ENCODE measurements around the gene DCC. TPM values are rescaled to one million over a fixed set of nuclear protein-coding genes. Genes with fewer than 3 reads are reported as not detected.

The DCC gene
- total RNA-seq, 2 donors from 2014 or later = not detected

- H3K27me3 Mint-ChIP-seq = no peaks in the 10 kb centered on the region
- ATAC-seq = no peak
- no peaks in the 10 kb centered on the region for H3K36me3 Mint-ChIP-seq (ENCODE audit: low read depth)
- H3K27ac Mint-ChIP-seq = no peak overlapping the region
- H3K4me1 Mint-ChIP-seq = no peaks in the 10 kb centered on the region
- H3K9me3 ChIP-seq (ENCODE audit: control insufficient read depth, low read length, poor library complexity, severe bottlenecking) = no peaks in the 10 kb centered on the region
- DNase-seq = no peak
- no peak overlapping the region for H3K4me3 Mint-ChIP-seq
These were observed 398.9 kb downstream of the DCC start for GRCh38 chr18:52738946-52739345.

- no peaks in the 10 kb centered on the region for H3K9me3 ChIP-seq (ENCODE audit: control insufficient read depth, low read length, poor library complexity, severe bottlenecking)
- Mint-ChIP-seq H3K36me3 (ENCODE audit: low read depth) (no peaks in the 10 kb centered on the region), H3K27ac (no peak overlapping the region), H3K4me1 (no peaks in the 10 kb centered on the region), H3K27me3 (no peaks in the 10 kb centered on the region), H3K4me3 (no peak overlapping the region)
- ATAC-seq = no peak
- DNase-seq = no peak
These were observed 407.0 kb downstream of the DCC start for GRCh38 chr18:52746986-52747385.

- no peaks in the 10 kb centered on the region for H3K27me3 Mint-ChIP-seq
- no peak overlapping the region for H3K4me3 Mint-ChIP-seq
- ATAC-seq = no peak
- H3K36me3 Mint-ChIP-seq (ENCODE audit: low read depth) = no peaks in the 10 kb centered on the region
- no peak for DNase-seq
- H3K4me1 Mint-ChIP-seq = no peaks in the 10 kb centered on the region
- no peak overlapping the region for H3K27ac Mint-ChIP-seq
- H3K9me3 ChIP-seq (ENCODE audit: control insufficient read depth, low read length, poor library complexity, severe bottlenecking) = no peaks in the 10 kb centered on the region
These were observed 407.9 kb downstream of the DCC start for GRCh38 chr18:52747869-52748268.

GRCh38 chr18:52748343-52748742 is 408.3 kb downstream of the DCC start:
- H3K27ac Mint-ChIP-seq = no peak overlapping the region

GRCh38 chr18:52749542-52749941 is 409.5 kb downstream of the DCC start:
- H3K36me3 Mint-ChIP-seq (ENCODE audit: low read depth) = no peaks in the 10 kb centered on the region
- ATAC-seq (no peak), DNase-seq (no peak)
- H3K27ac Mint-ChIP-seq = no peak overlapping the region
- H3K4me1 Mint-ChIP-seq = no peaks in the 10 kb centered on the region
- no peak overlapping the region for H3K4me3 Mint-ChIP-seq
- no peaks in the 10 kb centered on the region for H3K9me3 ChIP-seq (ENCODE audit: control insufficient read depth, low read length, poor library complexity, severe bottlenecking)
- H3K27me3 Mint-ChIP-seq = no peaks in the 10 kb centered on the region

More at GRCh38 chr18:52748343-52748742, 408.3 kb downstream of the DCC start:
- Mint-ChIP-seq H3K4me1 (no peaks in the 10 kb centered on the region), H3K4me3 (no peak overlapping the region), H3K27me3 (no peaks in the 10 kb centered on the region), H3K36me3 (ENCODE audit: low read depth) (no peaks in the 10 kb centered on the region)
- no peaks in the 10 kb centered on the region for H3K9me3 ChIP-seq (ENCODE audit: control insufficient read depth, low read length, poor library complexity, severe bottlenecking)
- DNase-seq (no peak), ATAC-seq (no peak)

- H3K36me3 Mint-ChIP-seq (ENCODE audit: low read depth) = no peaks in the 10 kb centered on the region
- no peaks in the 10 kb centered on the region for H3K9me3 ChIP-seq (ENCODE audit: control insufficient read depth, low read length, poor library complexity, severe bottlenecking)
- DNase-seq (no peak), ATAC-seq (no peak)
- no peaks in the 10 kb centered on the region for H3K4me1 Mint-ChIP-seq
- no peak overlapping the region for H3K4me3 Mint-ChIP-seq
- H3K27me3 Mint-ChIP-seq = no peaks in the 10 kb centered on the region
- no peak overlapping the region for H3K27ac Mint-ChIP-seq
These were observed 411.0 kb downstream of the DCC start for GRCh38 chr18:52750995-52751394.

- Mint-ChIP-seq H3K27me3 (no peaks in the 10 kb centered on the region), H3K4me1 (no peaks in the 10 kb centered on the region), H3K4me3 (no peak overlapping the region), H3K27ac (no peak overlapping the region), H3K36me3 (ENCODE audit: low read depth) (no peaks in the 10 kb centered on the region)
- no peak for DNase-seq
- H3K9me3 ChIP-seq (ENCODE audit: control insufficient read depth, low read length, poor library complexity, severe bottlenecking) = no peaks in the 10 kb centered on the region
- no peak for ATAC-seq
These were observed 424.3 kb downstream of the DCC start for GRCh38 chr18:52764316-52764715.

GRCh38 chr18:52766002-52766545 is 426.1 kb downstream of the DCC start:
- DNase-seq (no peak), ATAC-seq (no peak)
- no peaks in the 10 kb centered on the region for H3K9me3 ChIP-seq (ENCODE audit: control insufficient read depth, low read length, poor library complexity, severe bottlenecking)
- no peak overlapping the region for H3K4me3 Mint-ChIP-seq
- no peak overlapping the region for H3K27ac Mint-ChIP-seq
- no peaks in the 10 kb centered on the region for H3K36me3 Mint-ChIP-seq (ENCODE audit: low read depth)
- H3K27me3 Mint-ChIP-seq = no peaks in the 10 kb centered on the region
- no peaks in the 10 kb centered on the region for H3K4me1 Mint-ChIP-seq

- H3K27me3 Mint-ChIP-seq = no peaks in the 10 kb centered on the region
- DNase-seq (no peak), ATAC-seq (no peak)
- H3K4me1 Mint-ChIP-seq = no peaks in the 10 kb centered on the region
- no peaks in the 10 kb centered on the region for H3K36me3 Mint-ChIP-seq (ENCODE audit: low read depth)
- no peak overlapping the region for H3K4me3 Mint-ChIP-seq
- no peaks in the 10 kb centered on the region for H3K9me3 ChIP-seq (ENCODE audit: control insufficient read depth, low read length, poor library complexity, severe bottlenecking)
- no peak overlapping the region for H3K27ac Mint-ChIP-seq
These were observed 441.1 kb downstream of the DCC start for GRCh38 chr18:52781113-52781512.

- H3K27ac Mint-ChIP-seq = no peak overlapping the region
These were observed 451.3 kb downstream of the DCC start for GRCh38 chr18:52791321-52791720.

GRCh38 chr18:52812834-52813233 is 472.8 kb downstream of the DCC start:
- H3K9me3 ChIP-seq (ENCODE audit: control insufficient read depth, low read length, poor library complexity, severe bottlenecking) = no peaks in the 10 kb centered on the region
- H3K27me3 Mint-ChIP-seq = no peaks in the 10 kb centered on the region
- H3K36me3 Mint-ChIP-seq (ENCODE audit: low read depth) = no peaks in the 10 kb centered on the region
- no peak for DNase-seq
- no peak for ATAC-seq
- no peak overlapping the region for H3K4me3 Mint-ChIP-seq
- no peak overlapping the region for H3K27ac Mint-ChIP-seq
- no peaks in the 10 kb centered on the region for H3K4me1 Mint-ChIP-seq

More at GRCh38 chr18:52791321-52791720, 451.3 kb downstream of the DCC start:
- no peak overlapping the region for H3K4me3 Mint-ChIP-seq
- ATAC-seq = no peak
- no peak for DNase-seq
- H3K9me3 ChIP-seq (ENCODE audit: control insufficient read depth, low read length, poor library complexity, severe bottlenecking) = no peaks in the 10 kb centered on the region
- no peaks in the 10 kb centered on the region for H3K4me1 Mint-ChIP-seq
- H3K36me3 Mint-ChIP-seq (ENCODE audit: low read depth) = peaks cover 3% of the 10 kb centered on the region
- H3K27me3 Mint-ChIP-seq = no peaks in the 10 kb centered on the region

- H3K36me3 Mint-ChIP-seq (ENCODE audit: low read depth) = no peaks in the 10 kb centered on the region
- H3K9me3 ChIP-seq (ENCODE audit: control insufficient read depth, low read length, poor library complexity, severe bottlenecking) = no peaks in the 10 kb centered on the region
- no peak overlapping the region for H3K4me3 Mint-ChIP-seq
- no peaks in the 10 kb centered on the region for H3K27me3 Mint-ChIP-seq
- H3K27ac Mint-ChIP-seq = no peak overlapping the region
- ATAC-seq = no peak
- H3K4me1 Mint-ChIP-seq = no peaks in the 10 kb centered on the region
- no peak for DNase-seq
These were observed 473.8 kb downstream of the DCC start for GRCh38 chr18:52813635-52814416.

- Mint-ChIP-seq H3K27me3 (no peaks in the 10 kb centered on the region), H3K27ac (no peak overlapping the region)
These were observed 475.7 kb downstream of the DCC start for GRCh38 chr18:52815651-52816050.

GRCh38 chr18:52816121-52816520 is 476.1 kb downstream of the DCC start:
- Mint-ChIP-seq H3K27me3 (no peaks in the 10 kb centered on the region), H3K27ac (no peak overlapping the region), H3K4me1 (no peaks in the 10 kb centered on the region), H3K36me3 (ENCODE audit: low read depth) (no peaks in the 10 kb centered on the region), H3K4me3 (no peak overlapping the region)
- DNase-seq (no peak), ATAC-seq (no peak)
- H3K9me3 ChIP-seq (ENCODE audit: control insufficient read depth, low read length, poor library complexity, severe bottlenecking) = no peaks in the 10 kb centered on the region

More at GRCh38 chr18:52815651-52816050, 475.7 kb downstream of the DCC start:
- Mint-ChIP-seq H3K4me3 (no peak overlapping the region), H3K36me3 (ENCODE audit: low read depth) (no peaks in the 10 kb centered on the region), H3K4me1 (no peaks in the 10 kb centered on the region)
- no peak for ATAC-seq
- no peak for DNase-seq
- no peaks in the 10 kb centered on the region for H3K9me3 ChIP-seq (ENCODE audit: control insufficient read depth, low read length, poor library complexity, severe bottlenecking)
